Stimulated activated CD4-positive, alpha-beta T cell treated with anti-CD3 and anti-CD28 coated beads, Interleukin-12 subunit alpha, Interleukin-12 subunit beta, amount 100 ng/mL, for 4 hours (primary cell): ENCODE data around the gene NAALADL2.

Experiments used
- DNase-seq: peaks from one replicate; pipeline ENCODE4 v3.0.0-alpha.2; 2020

The NAALADL2 gene

GRCh38 chr3:175001091-175001490 lies 142.0 kb downstream of the NAALADL2 start:
- DNase-seq, result no peak

GRCh38 chr3:175002732-175003143 lies 143.6 kb downstream of the NAALADL2 start:
- DNase-seq, result no peak

GRCh38 chr3:175003590-175003989 lies 144.5 kb downstream of the NAALADL2 start:
- DNase-seq, result no peak

- no peak for DNase-seq
These were observed 146.1 kb downstream of the NAALADL2 start for GRCh38 chr3:175005193-175005592.

GRCh38 chr3:175005881-175006280 lies 146.7 kb downstream of the NAALADL2 start:
- no peak for DNase-seq

GRCh38 chr3:175007306-175007705 lies 148.2 kb downstream of the NAALADL2 start:
- DNase-seq, result no peak

GRCh38 chr3:175009295-175009694 lies 150.2 kb downstream of the NAALADL2 start:
- no peak for DNase-seq

- DNase-seq, result no peak
These were observed 156.0 kb downstream of the NAALADL2 start for GRCh38 chr3:175015056-175015635.

- no peak for DNase-seq
These were observed 160.0 kb downstream of the NAALADL2 start for GRCh38 chr3:175018946-175019727.

- no peak for DNase-seq
These were observed 161.0 kb downstream of the NAALADL2 start for GRCh38 chr3:175020101-175020500.

- no peak for DNase-seq
These were observed 170.7 kb downstream of the NAALADL2 start for GRCh38 chr3:175029828-175030227.

- no peak for DNase-seq
These were observed 180.7 kb downstream of the NAALADL2 start for GRCh38 chr3:175039875-175040274.

GRCh38 chr3:175041369-175041768 lies 182.2 kb downstream of the NAALADL2 start:
- no peak for DNase-seq

GRCh38 chr3:175046601-175047000 lies 187.5 kb downstream of the NAALADL2 start:
- DNase-seq, result no peak

- DNase-seq, result no peak
These were observed 188.7 kb downstream of the NAALADL2 start for GRCh38 chr3:175047786-175048185.

- no peak for DNase-seq
These were observed 198.3 kb downstream of the NAALADL2 start for GRCh38 chr3:175057401-175057800.

- no peak for DNase-seq
These were observed 200.7 kb downstream of the NAALADL2 start for GRCh38 chr3:175059788-175060187.

- DNase-seq, result no peak
These were observed 206.4 kb downstream of the NAALADL2 start for GRCh38 chr3:175065497-175065896.

- DNase-seq, result no peak
These were observed 207.7 kb downstream of the NAALADL2 start for GRCh38 chr3:175066617-175067415.

- DNase-seq, result no peak
These were observed 209.5 kb downstream of the NAALADL2 start for GRCh38 chr3:175068587-175068986.

- no peak for DNase-seq
These were observed 211.8 kb downstream of the NAALADL2 start for GRCh38 chr3:175070946-175071345.

GRCh38 chr3:175073219-175073905 lies 214.2 kb downstream of the NAALADL2 start:
- no peak for DNase-seq

GRCh38 chr3:175075269-175075668 lies 216.1 kb downstream of the NAALADL2 start:
- no peak for DNase-seq
